Fibroblast of the aortic adventitia (primary cell): ENCODE measurements around the gene LRRC41. TPM values are rescaled to one million over a fixed set of nuclear protein-coding genes. Genes with fewer than 3 reads are reported as not detected.

Source experiments
- DNase-seq: peaks from one replicate; pipeline ENCODE4 v3.0.0-alpha.2; 2010; ENCODE audit warnings: low read depth
- H3K4me3 ChIP-seq: 2 replicates; pipeline ENCODE4 v1.5.1; 2011; ENCODE audit warnings: low read depth, mild to moderate bottlenecking, control low read depth, low read length, moderate library complexity
- total RNA-seq: library from RNA; depleted of rRNA; stranded (reverse); fragments of >200 nt; gene quantifications from 2 replicates; pipeline ENCODE4 v1.2.3, GENCODE V29; 2012; ENCODE audit warnings: low replicate concordance
- TF ChIP-seq, protein P1 (sequence below): IDR thresholded peaks from 2 replicates; pipeline ENCODE4 v1.5.1; 2011; ENCODE audit warnings: mild to moderate bottlenecking, low read length, control low read depth, inconsistent platforms; ENCODE audit not compliant: insufficient read depth

The LRRC41 gene
- total RNA-seq, 1 donor = 66.4 TPM

DNA sequence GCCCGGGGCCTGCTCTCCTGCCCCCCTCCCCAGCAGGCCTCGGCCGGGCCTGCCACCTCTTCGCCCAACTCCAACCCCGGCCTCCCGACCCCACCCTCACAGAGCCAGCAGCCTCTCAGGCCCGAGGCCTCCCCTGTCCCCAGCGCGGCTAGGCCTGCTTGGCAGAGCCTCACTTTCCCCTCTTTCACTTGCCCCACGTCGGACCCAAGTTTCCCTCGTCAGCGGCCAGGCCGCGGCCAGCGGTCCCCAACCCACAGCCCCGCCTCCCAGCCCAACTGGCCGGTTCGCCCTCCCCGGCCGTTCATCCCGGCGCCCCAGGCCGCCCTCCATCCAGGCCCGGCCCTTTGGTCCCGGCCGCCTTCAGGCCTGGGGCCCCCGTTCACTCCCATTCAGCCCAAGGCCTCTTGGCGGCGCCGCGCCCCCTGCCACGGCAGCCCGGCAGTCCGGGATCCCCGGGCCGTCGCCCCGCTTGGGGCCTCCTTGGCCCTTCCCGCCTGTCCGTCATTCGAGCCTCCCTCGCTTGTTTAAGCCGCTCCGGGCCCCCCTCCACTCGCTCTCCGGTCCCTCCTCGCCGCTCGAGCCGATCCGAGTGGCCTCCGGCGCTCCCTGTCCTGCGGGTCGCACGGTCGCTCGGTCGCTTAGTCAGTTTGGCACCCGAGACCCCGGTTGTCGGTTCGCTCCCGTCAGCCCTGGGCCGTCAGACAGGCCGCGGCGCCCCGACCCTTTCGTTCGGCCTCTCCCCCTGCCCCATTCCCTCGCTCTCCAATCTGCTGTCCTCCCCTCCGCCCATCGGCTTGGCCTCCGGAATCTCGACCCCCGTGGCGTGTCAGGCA, 1.4 kb downstream of the LRRC41 start:
- peak; percentile 56 for DNase-seq
- peak overlapping the region; percentile 82 for H3K4me3 ChIP-seq
- TF ChIP-seq, protein P1, sequence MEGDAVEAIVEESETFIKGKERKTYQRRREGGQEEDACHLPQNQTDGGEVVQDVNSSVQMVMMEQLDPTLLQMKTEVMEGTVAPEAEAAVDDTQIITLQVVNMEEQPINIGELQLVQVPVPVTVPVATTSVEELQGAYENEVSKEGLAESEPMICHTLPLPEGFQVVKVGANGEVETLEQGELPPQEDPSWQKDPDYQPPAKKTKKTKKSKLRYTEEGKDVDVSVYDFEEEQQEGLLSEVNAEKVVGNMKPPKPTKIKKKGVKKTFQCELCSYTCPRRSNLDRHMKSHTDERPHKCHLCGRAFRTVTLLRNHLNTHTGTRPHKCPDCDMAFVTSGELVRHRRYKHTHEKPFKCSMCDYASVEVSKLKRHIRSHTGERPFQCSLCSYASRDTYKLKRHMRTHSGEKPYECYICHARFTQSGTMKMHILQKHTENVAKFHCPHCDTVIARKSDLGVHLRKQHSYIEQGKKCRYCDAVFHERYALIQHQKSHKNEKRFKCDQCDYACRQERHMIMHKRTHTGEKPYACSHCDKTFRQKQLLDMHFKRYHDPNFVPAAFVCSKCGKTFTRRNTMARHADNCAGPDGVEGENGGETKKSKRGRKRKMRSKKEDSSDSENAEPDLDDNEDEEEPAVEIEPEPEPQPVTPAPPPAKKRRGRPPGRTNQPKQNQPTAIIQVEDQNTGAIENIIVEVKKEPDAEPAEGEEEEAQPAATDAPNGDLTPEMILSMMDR = no peak

DNA sequence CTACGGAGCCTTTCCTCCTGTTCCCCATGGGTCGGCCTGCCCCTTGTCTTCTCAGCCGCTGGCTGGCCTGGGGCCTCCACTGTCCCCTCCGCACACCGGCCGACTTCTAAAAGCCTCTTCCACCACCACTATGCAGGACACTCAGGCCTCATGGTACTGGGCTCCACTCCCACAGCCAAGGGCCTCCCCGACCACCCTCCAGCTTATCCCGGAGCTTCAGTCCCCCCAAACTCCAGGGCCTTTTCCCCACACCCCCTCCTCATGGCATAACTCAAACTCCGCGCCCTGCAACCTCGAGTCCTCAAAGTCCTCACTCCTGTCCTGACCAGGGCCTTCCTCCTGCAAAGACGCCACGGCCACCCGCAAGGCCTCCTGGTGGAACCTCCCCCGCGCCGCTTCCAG, 2.0 kb downstream of the LRRC41 start:
- H3K4me3 ChIP-seq = peak overlapping the region; percentile 82
- no peak for DNase-seq
- TF ChIP-seq, protein P1 = no peak

DNA sequence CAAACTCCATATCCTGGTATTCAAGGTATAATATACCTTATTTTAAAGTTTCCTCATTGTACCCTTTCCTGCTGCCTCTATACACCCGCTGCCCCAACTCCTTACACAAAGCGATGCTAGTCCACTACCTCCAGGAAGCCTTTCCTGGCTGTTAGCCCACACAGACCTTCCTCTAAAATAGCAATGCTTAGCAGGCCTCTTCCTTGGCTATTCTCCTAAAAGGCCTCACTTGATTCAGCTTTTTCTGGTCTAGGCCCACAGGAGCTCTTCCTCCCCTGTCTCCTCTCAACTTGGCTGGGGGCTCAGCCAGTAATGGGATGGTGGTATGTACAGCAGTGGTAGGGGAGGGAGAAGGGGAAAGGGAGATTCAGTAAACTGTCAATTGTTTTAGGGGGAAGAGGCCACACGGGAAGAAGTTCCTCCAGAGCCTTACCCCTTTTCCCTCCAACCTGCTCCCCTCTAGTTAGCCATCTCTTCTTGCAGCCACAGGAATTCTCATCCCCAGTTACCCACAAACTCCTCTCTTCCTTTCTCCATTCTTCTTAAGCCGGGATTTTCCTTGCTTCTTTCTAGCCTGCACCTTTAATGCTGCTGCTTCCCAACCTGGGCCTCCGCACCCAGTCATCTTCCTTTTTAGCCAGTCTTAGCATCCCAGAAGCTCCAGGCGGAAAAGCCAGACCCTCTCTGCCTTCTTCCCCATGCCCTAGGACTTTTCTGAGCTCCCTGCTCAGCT, 2.6 kb downstream of the LRRC41 start:
- DNase-seq = peak; percentile 63
- TF ChIP-seq, protein P1 = no peak
- peak overlapping the region; percentile 82 for H3K4me3 ChIP-seq

DNA sequence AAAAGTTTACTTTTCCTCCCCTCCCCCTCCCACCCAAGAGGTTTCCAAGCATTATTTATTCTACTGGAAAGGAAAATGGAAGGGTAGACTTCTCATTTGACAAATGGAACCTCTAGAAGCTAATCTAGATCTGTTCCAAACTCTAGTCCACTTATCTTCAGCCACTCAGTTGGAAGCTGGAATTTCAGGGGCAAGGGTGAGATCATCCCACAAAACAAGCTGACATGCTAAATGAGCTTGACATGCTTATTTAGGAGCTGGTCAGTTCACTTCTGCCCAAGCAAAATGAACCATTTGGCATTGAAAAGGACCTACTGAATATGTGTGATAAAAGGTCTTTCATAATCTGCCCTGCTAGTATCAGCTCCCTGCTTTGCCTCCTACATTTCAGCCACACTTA, 5.0 kb downstream of the LRRC41 start:
- no peak overlapping the region for H3K4me3 ChIP-seq
- TF ChIP-seq, protein P1 = no peak
- no peak for DNase-seq

DNA sequence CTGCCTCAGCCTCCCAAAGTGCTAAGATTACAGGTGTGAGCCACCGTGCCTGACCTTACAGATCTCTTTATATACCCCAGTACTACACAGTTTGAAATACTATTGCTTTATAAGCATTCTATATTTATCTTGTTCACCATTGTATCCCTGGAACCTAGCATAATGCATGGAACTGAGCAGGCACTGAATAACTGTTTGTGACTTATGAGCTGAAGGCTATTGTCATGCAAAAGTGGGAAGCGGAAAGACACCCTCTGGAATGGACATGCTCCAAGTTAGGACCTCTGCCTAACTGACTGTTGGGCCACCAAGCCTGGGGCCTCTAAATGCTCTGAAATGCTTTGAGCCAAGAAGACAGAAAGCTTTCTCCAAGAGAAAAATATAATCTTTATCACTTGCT, 8.1 kb downstream of the LRRC41 start:
- no peak for DNase-seq
- no peak overlapping the region for H3K4me3 ChIP-seq
- TF ChIP-seq, protein P1 = no peak

DNA sequence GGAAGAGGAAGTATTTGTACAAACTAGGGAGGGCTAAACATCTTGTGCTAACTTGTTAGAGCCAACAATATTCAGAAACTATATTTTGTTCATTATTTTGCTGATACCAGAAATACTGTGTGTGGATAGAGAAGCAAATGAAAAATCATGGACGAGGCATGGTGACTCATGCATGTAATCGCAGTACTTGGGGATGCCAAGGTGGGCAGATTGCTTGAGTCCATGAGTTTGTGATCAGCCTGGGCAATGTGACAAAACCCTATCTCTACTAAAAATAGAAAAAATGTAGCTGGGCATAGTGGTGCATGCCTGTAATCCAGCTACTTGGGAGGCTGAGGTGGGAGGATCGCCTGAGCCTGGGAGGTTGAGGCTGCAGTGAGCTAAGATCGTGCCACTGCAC, 13.4 kb downstream of the LRRC41 start:
- TF ChIP-seq, protein P1 = no peak
- no peak overlapping the region for H3K4me3 ChIP-seq
- DNase-seq = peak; percentile 30
